Measurements from ENCODE around the gene PGD.
A peak's percentile ranks its signal among the peaks of the same experiment; 100 is the strongest.
"Not testable (repeated sequence)": the region's sequence is repeated elsewhere in the genome, so short reads cannot be mapped to it uniquely, and the experiment has no call there.

The PGD gene

DNA sequence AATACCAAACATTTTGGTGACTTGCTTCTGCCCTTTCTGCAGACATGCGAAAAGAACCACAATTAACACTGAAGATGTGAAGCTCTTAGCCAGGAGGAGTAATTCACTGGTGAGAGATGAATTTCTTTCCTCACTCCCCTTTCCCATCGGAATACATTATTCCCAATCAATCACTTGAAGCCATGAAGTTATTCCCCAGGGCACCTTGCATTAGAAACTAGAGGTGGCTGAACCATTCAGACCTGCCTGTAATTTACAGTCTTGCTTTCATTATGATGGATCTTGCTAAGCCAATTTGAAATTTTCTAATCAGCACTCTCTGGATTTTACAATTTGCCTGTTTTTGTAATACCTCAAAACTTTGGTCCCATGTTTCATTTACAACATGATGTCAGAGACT, 41.4 kb downstream of the PGD start:
- no peak for DNase-seq

DNA sequence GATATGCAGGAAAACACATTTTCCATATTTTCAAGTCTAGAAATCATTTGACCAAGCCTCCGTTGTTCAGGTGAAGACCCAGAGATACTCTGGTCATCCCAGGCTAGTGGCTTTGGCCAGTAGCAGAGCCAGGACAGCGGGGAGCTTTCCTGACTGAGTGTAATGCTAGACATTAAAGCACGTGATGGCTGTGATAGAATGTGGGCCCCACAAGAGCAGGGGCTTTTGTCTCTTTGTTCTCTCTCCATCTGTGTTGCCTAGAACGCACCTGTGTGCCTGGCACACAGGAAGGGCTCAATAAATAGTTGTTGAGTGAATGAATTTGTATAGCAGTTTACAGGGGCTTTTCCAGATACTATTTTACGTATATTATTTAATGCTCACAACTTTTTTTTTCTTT, 41.9 kb downstream of the PGD start:
- DNase-seq, result no peak

DNA sequence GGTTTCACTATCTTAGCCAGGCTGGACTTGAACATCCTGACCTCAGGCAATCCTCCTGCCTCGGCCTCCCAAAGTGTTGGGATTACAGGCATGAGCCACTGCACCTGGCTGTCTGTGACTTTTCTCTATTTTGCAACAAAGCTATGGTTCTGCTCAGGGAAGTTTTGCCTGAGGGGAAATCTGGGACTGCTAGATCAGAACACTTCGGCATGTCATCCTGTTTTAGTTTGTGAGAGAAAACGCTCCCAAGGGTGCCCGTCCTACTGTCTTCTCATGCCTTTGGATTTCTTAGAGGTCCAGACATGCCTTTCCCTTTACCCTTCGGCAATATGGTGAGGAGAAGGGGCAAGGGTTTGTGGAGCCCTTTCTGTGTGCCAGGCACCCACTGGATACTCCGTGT, 45.4 kb downstream of the PGD start:
- no peak for DNase-seq

DNA sequence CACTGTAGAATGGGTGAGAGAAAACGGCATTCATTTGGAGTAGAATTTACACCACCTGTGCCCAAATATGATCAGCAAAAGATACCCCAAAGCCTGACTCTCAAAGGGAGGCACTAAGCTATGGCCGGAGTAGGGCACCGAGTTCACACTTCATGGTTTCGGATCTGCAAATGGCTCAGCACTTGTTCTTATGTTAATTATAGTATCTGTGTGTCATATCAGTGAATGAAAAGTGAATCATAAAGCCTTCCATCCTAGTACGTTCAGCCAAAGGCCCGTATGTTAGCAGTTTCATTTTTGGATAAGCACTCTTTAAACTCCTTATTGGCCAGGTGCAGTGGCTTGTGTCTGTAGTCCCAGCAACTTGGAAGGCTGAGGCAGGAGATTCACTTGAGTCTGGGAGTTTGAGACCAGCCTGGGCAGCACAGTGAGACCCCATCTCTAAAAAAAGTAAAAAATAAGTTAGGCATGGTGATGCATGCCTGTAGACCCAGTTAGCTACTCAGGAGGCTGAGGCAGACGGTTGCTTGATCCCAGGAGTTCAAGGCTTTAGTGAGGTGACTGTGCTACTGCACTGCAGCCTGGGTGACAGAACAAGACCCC, 46.0 kb downstream of the PGD start:
- peak; percentile 39 for DNase-seq

DNA sequence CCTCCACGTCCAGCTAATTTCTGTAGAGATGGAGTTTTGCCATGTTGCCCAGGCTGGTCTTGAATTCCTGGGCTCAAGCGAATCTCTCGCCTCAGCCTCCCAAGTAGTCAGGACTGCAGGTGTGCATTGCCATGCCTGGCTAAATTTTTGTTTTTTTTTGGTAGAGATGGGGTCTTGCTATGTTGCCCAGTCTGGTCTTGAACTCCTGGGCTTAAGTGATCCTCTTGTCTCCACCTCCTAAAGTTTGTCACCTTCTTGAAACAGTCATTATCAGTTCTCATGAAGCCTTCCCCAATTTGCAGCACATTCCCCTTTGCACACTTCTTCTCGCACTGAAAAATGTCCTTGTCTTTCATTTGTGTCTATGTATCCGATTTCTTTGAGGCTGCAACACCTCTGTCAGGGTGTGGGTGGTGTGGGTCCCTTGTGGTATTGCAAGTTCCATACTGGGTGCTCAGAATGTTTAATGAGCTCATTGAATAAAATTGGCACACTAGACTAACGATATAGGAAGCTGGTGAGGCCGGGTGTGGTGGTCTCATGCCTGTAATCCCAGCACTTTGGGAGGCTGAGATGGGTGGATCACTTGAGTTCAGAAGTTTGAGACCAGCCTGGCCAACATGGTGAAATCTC, 48.0 kb downstream of the PGD start:
- DNase-seq, result no peak

DNA sequence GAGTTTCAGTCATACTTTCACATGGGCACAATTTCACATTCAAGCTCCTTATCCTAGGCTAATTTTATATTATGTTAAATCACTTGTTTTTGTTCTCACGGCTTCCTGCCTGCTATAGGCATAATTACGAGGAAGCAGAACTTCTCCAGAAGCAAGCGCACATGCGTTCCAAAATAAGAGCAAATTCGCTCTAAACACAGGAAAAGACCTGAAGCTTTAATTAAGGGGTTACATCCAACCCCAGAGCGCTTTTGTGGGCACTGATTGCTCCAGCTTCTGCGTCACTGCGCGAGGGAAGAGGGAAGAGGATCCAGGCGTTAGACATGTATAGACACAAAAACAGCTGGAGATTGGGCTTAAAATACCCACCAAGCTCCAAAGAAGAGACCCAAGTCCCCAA, 50.9 kb downstream of the PGD start, which contains the start of gene CORT:
Gene CORT (plus strand): TSS at position 281 of the 400 bp plus-strand sequence. CDS start 193 bp downstream, outside the sequence.
- DNase-seq, result no peak

DNA sequence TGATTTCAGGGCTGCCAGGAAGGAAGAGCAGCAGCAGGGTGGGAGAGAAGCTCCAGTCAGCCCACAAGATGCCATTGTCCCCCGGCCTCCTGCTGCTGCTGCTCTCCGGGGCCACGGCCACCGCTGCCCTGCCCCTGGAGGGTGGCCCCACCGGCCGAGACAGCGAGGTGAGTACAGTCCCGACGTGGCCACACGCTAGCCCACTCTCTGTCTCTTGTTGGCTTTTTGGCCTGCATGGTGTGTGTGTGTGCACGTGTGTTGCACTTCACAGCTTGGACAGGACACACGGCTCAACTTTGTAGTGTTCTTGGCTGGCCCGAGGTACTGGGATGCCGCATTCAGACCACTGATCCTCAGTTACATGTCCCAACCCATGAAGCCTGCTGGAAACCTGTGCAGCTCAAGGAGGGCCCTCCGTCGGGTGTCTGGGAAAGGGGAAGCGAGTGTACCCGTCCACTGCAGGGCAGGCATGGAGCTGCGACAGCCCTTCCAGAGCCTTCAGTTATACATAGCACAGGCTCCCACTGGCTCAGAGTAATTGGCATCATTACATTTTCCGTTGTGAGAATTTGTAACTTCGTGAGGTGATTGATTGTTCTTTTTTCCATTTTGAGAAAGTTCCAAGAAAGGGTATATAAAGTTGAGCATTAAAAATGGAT, 51.4 kb downstream of the PGD start:
- DNase-seq, result no peak

DNA sequence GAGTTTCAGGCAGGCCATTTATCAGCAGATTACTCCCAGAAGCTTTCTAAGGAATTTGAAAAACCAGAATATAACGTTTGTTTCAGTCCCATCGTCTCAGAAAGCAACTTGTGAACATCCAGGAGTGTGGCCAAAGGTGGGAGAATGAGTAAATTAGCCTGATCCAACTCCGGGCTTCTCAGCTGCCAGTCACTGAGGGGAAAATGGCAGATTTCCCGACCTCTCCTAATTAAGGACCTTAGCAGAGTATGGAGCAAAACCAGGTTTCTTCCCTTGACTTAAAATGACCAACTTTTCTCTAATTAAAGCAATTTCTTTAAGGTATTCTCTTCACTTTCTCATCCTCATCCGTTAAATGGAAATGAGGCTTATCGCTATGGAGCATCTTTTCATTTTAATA, 52.0 kb downstream of the PGD start:
- no peak for DNase-seq

DNA sequence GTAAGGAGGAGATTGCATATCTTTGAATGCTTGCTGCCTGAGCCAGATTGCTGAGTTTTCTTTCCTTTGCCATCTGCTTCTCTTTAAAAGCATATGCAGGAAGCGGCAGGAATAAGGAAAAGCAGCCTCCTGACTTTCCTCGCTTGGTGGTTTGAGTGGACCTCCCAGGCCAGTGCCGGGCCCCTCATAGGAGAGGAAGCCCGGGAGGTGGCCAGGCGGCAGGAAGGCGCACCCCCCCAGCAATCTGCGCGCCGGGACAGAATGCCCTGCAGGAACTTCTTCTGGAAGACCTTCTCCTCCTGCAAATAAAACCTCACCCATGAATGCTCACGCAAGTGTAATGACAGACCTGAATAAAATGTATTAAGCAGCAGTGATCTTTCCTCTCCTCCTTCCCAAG, 52.4 kb downstream of the PGD start:
- no peak for DNase-seq

DNA sequence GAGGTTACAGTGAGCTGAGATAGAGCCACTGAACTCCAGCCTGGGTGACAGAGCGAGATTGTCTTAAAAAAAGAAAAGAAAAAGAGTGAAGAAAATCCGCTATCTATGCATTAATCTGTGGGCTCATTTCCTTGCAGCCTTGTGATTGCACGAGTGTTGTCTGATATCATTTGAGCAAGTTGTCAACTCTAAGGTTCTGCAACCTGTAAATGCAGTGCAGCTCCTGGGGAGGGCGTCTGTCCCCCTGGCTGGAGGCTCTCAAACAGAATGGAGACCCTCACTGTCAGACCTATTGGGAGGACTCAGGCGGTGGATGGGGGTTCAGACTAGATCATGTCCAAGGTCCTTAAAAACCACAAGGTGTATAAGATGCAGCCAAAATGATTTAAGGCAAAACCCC, 57.2 kb downstream of the PGD start:
- DNase-seq, result no peak

DNA sequence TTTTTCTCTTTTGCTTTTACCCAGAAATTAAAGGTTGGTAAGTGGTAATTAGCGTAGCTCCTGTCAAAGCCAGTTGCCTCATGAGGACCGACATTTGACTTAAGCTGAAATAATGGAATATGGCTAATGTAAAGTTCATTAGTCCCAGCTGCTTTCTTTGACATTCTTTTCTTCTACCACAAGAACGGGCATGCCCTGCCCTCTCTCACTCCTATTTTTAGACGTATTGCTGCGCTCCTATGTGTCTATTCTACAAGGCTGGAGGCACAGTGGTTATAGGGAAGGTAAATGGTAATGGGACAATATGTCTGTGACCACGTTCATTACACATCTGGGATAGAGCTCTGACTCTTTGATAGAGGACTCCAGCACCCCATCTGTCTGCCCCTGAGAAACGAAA, 57.8 kb downstream of the PGD start:
- no peak for DNase-seq

DNA sequence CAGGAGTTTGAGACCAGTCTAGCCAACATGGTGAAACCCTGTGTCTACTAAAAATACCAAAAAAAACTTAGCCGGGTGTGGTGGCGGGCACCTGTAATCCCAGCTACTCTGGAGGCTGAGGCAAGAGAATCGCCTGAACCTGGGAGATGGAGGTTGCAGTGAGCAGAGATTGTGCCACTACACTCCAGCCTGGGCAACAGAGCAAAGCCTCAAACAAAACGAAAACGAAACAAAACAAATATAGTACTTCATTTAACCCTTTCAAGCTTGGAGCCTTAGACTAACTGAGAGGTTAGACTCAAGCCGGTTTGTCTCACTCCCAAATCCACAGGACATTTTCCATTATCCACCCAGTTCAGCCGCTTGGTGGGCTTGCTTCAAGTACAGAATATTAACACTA, 58.6 kb downstream of the PGD start:
- DNase-seq, result not testable (repeated sequence)

DNA sequence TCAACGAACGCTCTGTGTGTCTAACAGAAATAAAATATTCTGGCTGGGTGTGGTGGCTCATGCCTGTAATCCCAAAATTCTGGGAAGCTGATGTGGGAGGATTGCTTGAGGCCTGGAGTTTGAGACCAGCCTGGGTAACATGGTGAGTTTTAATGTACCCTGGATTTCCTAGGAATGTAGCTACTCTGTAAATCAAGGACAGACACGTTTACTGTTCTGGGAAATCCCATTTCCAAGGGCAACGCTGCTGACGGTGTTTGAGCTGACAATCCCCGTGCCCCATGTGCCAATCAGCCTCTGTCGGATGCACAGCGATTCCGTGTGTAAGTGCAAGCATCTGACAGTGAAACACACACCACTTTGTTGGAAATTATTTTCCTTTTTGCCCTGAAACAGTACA, 59.0 kb downstream of the PGD start:
- no peak for DNase-seq

DNA sequence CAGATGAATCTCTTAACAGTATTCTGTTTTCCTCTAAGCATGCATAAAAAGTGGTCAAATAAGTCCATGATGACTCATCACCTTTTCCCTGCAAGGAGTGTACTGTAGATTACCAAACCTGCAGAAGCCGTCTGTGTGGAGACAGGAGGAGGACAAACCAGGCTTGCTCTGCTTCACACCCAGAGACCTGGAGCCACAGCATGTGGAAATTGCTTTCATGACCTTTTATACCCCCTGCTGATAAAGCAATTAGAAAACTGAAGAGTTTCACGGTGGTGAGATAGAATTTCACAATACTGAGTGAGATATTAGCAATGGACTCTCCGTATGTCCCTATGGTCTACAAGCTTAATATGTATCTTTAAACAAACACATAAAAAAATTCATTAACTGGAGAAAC, 60.3 kb downstream of the PGD start:
- no peak for DNase-seq

DNA sequence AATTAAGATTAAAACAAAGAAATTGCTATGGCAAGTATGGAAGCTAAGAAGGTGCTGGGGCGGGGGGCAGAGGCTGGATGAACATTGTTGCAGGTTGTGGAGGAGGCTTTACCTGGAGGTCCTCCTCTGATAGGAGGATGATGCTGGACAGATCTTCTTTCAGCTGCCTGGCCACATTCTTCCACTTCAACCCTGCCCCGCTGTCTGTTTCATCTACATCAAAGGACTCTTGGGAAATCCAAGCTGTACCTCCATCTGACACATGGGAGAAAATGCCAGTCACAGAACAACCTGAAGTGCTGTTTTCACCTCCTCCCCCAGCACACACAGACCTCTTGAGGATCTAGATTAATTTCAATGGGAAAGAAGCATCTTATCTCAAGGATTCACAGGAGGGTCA, 68.2 kb downstream of the PGD start:
- no peak for DNase-seq

DNA sequence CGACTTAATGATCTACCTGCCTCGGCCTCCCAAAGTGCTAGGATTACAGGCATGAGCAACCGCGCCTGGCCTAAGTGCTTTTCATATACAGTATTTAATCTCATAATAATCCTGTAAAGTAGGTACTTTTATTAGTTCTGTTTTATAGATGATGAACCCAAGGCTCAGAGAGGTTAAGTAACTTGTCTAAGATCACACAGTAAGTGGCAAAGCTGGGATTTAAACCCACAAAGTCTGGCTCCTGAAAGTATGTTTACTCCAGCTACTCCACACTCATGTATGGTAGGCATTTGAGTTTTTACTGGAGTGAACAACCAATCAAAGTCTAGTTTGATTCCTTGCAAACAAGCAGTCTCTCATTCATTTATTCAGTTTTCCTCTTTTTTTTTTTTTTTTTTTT, 71.2 kb downstream of the PGD start:
- no peak for DNase-seq
